Measurements from ENCODE around the gene PM20D2. TPM values are rescaled to one million over a fixed set of nuclear protein-coding genes. Genes with fewer than 3 reads are reported as not detected.
A peak's percentile ranks its signal among the peaks of the same experiment; 100 is the strongest.
"Not testable (repeated sequence)": the region's sequence is repeated elsewhere in the genome, so short reads cannot be mapped to it uniquely, and the experiment has no call there.

Gene PM20D2
- total RNA-seq, 1 experiment from 2014 or later: 41.7 TPM

DNA sequence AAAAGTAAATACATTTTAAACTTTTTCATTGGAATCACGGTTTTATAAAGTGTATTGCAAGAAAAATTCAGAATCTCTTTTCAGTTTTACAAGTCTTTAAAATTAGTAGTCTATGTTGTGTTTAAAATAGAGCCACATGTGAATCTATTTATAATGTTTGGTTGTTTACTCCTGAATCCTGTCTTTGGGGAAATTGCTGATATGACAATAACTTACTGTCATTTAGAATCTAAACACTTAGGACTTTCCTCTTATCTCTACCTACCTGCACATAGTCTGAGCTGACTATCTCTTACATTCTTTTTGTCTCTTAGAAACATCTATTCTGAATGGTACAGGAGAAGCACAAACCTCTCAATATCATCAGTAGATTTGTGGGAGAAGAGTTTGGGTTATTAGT lies 23.9 kb upstream of the PM20D2 start:
- no TSS peak for BruUV-seq (replicated peaks)
- no peak overlapping the region for H3K4me3 ChIP-seq (ENCODE audit: low read depth, low read length, poor library complexity, severe bottlenecking)

DNA sequence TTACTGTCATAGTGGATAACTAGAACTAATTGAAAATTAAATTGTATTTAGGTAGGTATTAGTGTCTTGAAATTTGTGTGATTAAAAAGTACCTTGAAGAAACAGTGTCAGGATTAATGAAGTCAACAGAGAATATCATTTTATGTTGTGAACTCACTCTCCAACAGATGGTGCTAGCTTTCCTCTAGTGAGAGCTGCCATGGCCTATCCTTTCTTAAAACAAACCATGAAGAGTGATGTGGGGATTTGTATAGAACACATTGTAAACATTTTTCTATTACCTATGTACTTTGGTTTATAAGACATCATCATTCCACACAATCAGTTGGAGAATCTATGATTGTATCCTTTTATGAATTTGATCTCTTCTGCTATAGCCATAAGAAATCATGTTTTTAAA lies 23.2 kb upstream of the PM20D2 start:
- ChIA-PET CTCF (interaction anchor here (0.6 kb wide), 1 partner anchor 44 kb away, joined by 4 read pairs; no protein-coding TSS in a partner anchor), POLR2A (ENCODE audit: low non-redundant PET) (no interaction called here)
- no peaks in the 10 kb centered on the region for H3K27me3 ChIP-seq (replicated peaks; ENCODE audit: insufficient read depth, low read depth, low read length, poor library complexity)
- BruUV-seq (replicated peaks): no TSS peak
- peak; percentile 74 for DNase-seq (ENCODE audit: low spot score)
- peaks cover 5% of the 10 kb centered on the region for H3K4me1 ChIP-seq (ENCODE audit: insufficient read depth, low read length, poor library complexity, severe bottlenecking)
- TF ChIP-seq EZH2 (IDR thresholded peaks at IDR 0.05; ENCODE audit: borderline replicate concordance, low read depth, low read length, poor library complexity, severe bottlenecking): no peak
- TF ChIP-seq, protein P1, sequence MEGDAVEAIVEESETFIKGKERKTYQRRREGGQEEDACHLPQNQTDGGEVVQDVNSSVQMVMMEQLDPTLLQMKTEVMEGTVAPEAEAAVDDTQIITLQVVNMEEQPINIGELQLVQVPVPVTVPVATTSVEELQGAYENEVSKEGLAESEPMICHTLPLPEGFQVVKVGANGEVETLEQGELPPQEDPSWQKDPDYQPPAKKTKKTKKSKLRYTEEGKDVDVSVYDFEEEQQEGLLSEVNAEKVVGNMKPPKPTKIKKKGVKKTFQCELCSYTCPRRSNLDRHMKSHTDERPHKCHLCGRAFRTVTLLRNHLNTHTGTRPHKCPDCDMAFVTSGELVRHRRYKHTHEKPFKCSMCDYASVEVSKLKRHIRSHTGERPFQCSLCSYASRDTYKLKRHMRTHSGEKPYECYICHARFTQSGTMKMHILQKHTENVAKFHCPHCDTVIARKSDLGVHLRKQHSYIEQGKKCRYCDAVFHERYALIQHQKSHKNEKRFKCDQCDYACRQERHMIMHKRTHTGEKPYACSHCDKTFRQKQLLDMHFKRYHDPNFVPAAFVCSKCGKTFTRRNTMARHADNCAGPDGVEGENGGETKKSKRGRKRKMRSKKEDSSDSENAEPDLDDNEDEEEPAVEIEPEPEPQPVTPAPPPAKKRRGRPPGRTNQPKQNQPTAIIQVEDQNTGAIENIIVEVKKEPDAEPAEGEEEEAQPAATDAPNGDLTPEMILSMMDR (conservative IDR thresholded peaks at IDR 0.05; ENCODE audit: low read depth, low read length): peak; percentile 72
- intact Hi-C loops (cut with micrococcal nuclease; ENCODE audit: unreplicated experiment): loop anchor here (1.0 kb wide), 2 partner anchors 120 to 246 kb away; no protein-coding TSS in a partner anchor
- H3K4me3 ChIP-seq (ENCODE audit: low read depth, low read length, poor library complexity, severe bottlenecking): no peak overlapping the region
- no peak overlapping the region for H3K27ac ChIP-seq (ENCODE audit: low read depth, low read length, poor library complexity, severe bottlenecking)
- no peaks in the 10 kb centered on the region for H3K36me3 ChIP-seq (ENCODE audit: insufficient read depth, low read length, poor library complexity, severe bottlenecking)
- H3K9me3 ChIP-seq (ENCODE audit: low read depth, low read length, poor library complexity, severe bottlenecking): no peaks in the 10 kb centered on the region

More for the DNA sequence above, 23.9 kb upstream of the PM20D2 start:
- ChIA-PET POLR2A (ENCODE audit: low non-redundant PET) (no interaction called here), CTCF (no interaction called here)
- no peak overlapping the region for H3K27ac ChIP-seq (ENCODE audit: low read depth, low read length, poor library complexity, severe bottlenecking)
- H3K9me3 ChIP-seq (ENCODE audit: low read depth, low read length, poor library complexity, severe bottlenecking): no peaks in the 10 kb centered on the region
- H3K4me1 ChIP-seq (ENCODE audit: insufficient read depth, low read length, poor library complexity, severe bottlenecking): peaks cover 5% of the 10 kb centered on the region
- no peaks in the 10 kb centered on the region for H3K27me3 ChIP-seq (replicated peaks; ENCODE audit: insufficient read depth, low read depth, low read length, poor library complexity)
- intact Hi-C loops (cut with micrococcal nuclease; ENCODE audit: unreplicated experiment): loop anchor here (1.0 kb wide), 2 partner anchors 120 to 246 kb away; no protein-coding TSS in a partner anchor
- H3K36me3 ChIP-seq (ENCODE audit: insufficient read depth, low read length, poor library complexity, severe bottlenecking): no peaks in the 10 kb centered on the region
- TF ChIP-seq EZH2 (IDR thresholded peaks at IDR 0.05; ENCODE audit: borderline replicate concordance, low read depth, low read length, poor library complexity, severe bottlenecking): no peak
- TF ChIP-seq, protein P1 (conservative IDR thresholded peaks at IDR 0.05; ENCODE audit: low read depth, low read length): no peak
- DNase-seq (ENCODE audit: low spot score): no peak

DNA sequence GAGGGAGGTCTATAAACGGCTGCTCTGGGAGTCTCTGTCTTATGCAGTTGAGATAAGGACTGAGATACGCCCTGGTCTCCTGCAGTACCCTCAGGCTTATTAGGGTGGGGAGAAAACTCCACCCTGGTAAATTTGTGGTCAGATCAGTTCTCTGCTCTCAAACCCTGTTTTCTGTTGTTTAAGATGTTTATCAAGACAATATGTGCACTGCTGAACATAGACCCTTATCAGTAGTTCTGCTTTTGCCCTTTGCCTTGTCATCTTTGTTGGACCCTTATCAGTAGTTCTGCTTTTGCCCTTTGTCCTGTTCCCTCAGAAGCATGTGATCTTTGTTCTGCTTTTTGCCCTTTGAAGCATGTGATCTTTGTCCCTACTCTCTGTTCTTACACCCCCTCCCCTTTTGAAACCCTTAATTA lies 17.6 kb upstream of the PM20D2 start:
- POLR2A ChIA-PET (ENCODE audit: low non-redundant PET); H3K27ac ChIP-seq (ENCODE audit: low read depth, low read length, poor library complexity, severe bottlenecking): not testable (repeated sequence)

DNA sequence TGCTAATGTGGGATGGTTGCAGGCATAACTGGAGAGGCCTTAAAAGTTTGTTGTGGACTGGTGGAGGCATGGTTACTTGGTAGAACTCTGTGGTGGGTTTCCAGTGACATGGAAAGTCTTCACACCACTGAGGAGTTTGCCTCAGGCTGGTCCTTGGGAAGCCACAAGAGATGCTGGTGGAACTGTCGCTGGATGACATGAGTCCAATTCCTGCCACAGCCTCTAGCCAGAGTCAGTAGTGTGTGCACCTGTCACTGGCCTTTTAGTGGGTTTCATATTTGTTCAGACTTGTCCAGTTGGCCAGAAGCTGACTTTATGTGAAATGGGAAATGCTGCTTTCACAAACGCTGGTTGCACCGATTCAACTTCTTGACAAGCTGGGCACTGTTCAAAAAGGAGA lies 14.3 kb upstream of the PM20D2 start:
- Histone ChIP-seq H3K4me1 (ENCODE audit: insufficient read depth, low read length, poor library complexity, severe bottlenecking) (no peaks in the 10 kb centered on the region), H3K27me3 (replicated peaks; ENCODE audit: insufficient read depth, low read depth, low read length, poor library complexity) (no peaks in the 10 kb centered on the region), H3K4me3 (ENCODE audit: low read depth, low read length, poor library complexity, severe bottlenecking) (no peak overlapping the region), H3K27ac (ENCODE audit: low read depth, low read length, poor library complexity, severe bottlenecking) (no peak overlapping the region), H3K9me3 (ENCODE audit: low read depth, low read length, poor library complexity, severe bottlenecking) (no peaks in the 10 kb centered on the region), H3K36me3 (ENCODE audit: insufficient read depth, low read length, poor library complexity, severe bottlenecking) (no peaks in the 10 kb centered on the region)
- no peak for DNase-seq (ENCODE audit: low spot score)
- TF ChIP-seq, protein P1 (conservative IDR thresholded peaks at IDR 0.05; ENCODE audit: low read depth, low read length): no peak
- no peak for TF ChIP-seq EZH2 (IDR thresholded peaks at IDR 0.05; ENCODE audit: borderline replicate concordance, low read depth, low read length, poor library complexity, severe bottlenecking)
- CTCF ChIA-PET: no interaction called here
- intact Hi-C loops (cut with micrococcal nuclease; ENCODE audit: unreplicated experiment): no loop called here
- BruUV-seq (replicated peaks): no TSS peak
- POLR2A ChIA-PET (ENCODE audit: low non-redundant PET): no interaction called here

More for the DNA sequence above, 17.6 kb upstream of the PM20D2 start:
- H3K4me1 ChIP-seq (ENCODE audit: insufficient read depth, low read length, poor library complexity, severe bottlenecking); H3K4me3 ChIP-seq (ENCODE audit: low read depth, low read length, poor library complexity, severe bottlenecking); H3K36me3 ChIP-seq (ENCODE audit: insufficient read depth, low read length, poor library complexity, severe bottlenecking); DNase-seq (ENCODE audit: low spot score); BruUV-seq (replicated peaks); intact Hi-C loops (cut with micrococcal nuclease; ENCODE audit: unreplicated experiment); H3K27me3 ChIP-seq (replicated peaks; ENCODE audit: insufficient read depth, low read depth, low read length, poor library complexity); CTCF ChIA-PET; H3K9me3 ChIP-seq (ENCODE audit: low read depth, low read length, poor library complexity, severe bottlenecking): not testable (repeated sequence)
